ENCODE results near the gene IVL. TPM values are rescaled to one million over a fixed set of nuclear protein-coding genes. Genes with fewer than 3 reads are reported as not detected.
A peak's percentile ranks its signal among the peaks of the same experiment; 100 is the strongest.

Gene IVL
- polyA plus RNA-seq, 1 of the 3 experiments (the other 2 are of a cell fraction): 0.64 TPM

DNA sequence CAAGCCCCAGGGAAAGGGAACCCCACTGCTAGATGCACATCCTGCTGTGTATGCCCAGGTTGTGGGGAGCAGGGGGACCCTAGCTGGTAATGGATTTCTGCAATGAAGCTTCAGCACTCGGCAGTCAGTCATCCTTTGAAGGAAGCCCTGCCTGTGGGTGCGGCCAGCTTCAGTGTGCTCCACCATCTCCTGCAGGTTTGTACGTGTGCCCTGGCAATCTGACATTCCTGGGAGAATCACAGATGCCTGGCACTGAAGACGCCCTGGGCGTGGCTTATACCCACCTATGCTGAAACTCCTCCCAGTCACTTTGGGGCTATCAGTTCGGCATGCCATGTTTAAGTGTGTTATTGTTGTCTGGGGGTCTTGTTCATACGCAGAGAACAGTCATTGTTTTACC lies 45.4 kb downstream of the IVL start:
- H3F3A ChIP-seq (replicated peaks; ENCODE audit: insufficient read depth): no peaks in the 10 kb centered on the region
- POLR2A ChIA-PET: no interaction called here
- H4K20me1 ChIP-seq (ENCODE audit: insufficient read depth): no peaks in the 10 kb centered on the region
- H3K4me3 ChIP-seq (ENCODE audit: low read depth in 2 of 2, low read length in 1 of 2): no peak overlapping the region
- no peaks in the 10 kb centered on the region for H3K9me2 ChIP-seq
- H3K9ac ChIP-seq: no peak overlapping the region
- 2% methylated on average over 6 of the region's 7 CpGs for WGBS (ENCODE audit: low lambda C conversion rate)
- CTCF ChIA-PET: no interaction called here
- peaks cover 28% of the 10 kb centered on the region; the same call in 1 of the 2 replicates for H3K27me3 ChIP-seq (ENCODE audit: insufficient read depth)
- H2AFZ ChIP-seq (ENCODE audit: low read depth): no peak overlapping the region
- no peak overlapping the region for H3K27ac ChIP-seq (ENCODE audit: low read depth in 2 of 2, low read length in 1 of 2)
- no peak for DNase-seq
- H3K9me3 ChIP-seq: no peaks in the 10 kb centered on the region
- no peak for TF ChIP-seq GATA2 (CRISPR knock-in tag; IDR thresholded peaks at IDR 0.05)
- no peak for TF ChIP-seq MEF2A (IDR thresholded peaks at IDR 0.05; ENCODE audit: borderline replicate concordance, low read depth)
- TF ChIP-seq FOSL2 (IDR thresholded peaks at IDR 0.05; ENCODE audit: borderline replicate concordance, low read depth): no peak
- TF ChIP-seq RFX5 (IDR thresholded peaks at IDR 0.05; ENCODE audit: low read length): no peak
- TF ChIP-seq, protein P1, sequence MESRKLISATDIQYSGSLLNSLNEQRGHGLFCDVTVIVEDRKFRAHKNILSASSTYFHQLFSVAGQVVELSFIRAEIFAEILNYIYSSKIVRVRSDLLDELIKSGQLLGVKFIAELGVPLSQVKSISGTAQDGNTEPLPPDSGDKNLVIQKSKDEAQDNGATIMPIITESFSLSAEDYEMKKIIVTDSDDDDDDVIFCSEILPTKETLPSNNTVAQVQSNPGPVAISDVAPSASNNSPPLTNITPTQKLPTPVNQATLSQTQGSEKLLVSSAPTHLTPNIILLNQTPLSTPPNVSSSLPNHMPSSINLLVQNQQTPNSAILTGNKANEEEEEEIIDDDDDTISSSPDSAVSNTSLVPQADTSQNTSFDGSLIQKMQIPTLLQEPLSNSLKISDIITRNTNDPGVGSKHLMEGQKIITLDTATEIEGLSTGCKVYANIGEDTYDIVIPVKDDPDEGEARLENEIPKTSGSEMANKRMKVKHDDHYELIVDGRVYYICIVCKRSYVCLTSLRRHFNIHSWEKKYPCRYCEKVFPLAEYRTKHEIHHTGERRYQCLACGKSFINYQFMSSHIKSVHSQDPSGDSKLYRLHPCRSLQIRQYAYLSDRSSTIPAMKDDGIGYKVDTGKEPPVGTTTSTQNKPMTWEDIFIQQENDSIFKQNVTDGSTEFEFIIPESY (IDR thresholded peaks at IDR 0.05; ENCODE audit: borderline replicate concordance, low read depth): no peak
- H3K4me1 ChIP-seq (ENCODE audit: control insufficient read depth in 1 of 2, insufficient read depth in 2 of 2, low read depth in 1 of 2, low read length in 1 of 2): no peaks in the 10 kb centered on the region
- no peaks in the 10 kb centered on the region for H3K79me2 ChIP-seq (ENCODE audit: insufficient read depth)
- H3K36me3 ChIP-seq (replicated peaks in 1 of 2; ENCODE audit: control insufficient read depth in 1 of 2, insufficient read depth in 2 of 2, low read length in 1 of 2): no peaks in the 10 kb centered on the region
- no peak overlapping the region for H3K4me2 ChIP-seq

DNA sequence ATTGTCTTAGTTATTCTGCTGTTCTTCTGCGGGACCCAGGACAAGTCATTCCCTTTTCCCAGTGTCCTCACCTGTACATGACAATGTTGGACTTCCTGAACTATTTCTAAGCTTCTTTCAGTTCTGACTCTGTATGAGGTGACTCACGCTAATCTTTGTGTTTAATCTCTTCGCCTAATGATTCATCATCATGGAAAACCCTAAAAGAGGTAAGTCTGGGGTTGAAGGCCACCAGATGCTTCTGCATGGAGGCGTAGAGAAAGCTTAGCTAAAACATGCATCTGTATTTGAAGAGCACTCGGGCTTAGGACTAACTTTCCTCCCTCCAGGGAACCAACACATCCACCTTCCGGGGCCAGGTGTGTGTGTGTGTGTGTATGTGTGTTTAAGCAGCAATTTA lies 46.1 kb downstream of the IVL start:
- no peaks in the 10 kb centered on the region for H3K9me2 ChIP-seq
- ChIA-PET CTCF (interaction anchor here (0.8 kb wide), 1 partner anchor 11 kb away, joined by 3 read pairs; no protein-coding TSS in a partner anchor), POLR2A (no interaction called here)
- no peaks in the 10 kb centered on the region for H3K9me3 ChIP-seq
- no peak overlapping the region for H3K9ac ChIP-seq
- no peak overlapping the region for H3K4me3 ChIP-seq (ENCODE audit: low read depth in 2 of 2, low read length in 1 of 2)
- H4K20me1 ChIP-seq (ENCODE audit: insufficient read depth): no peaks in the 10 kb centered on the region
- DNase-seq: no peak
- H3K4me1 ChIP-seq (ENCODE audit: control insufficient read depth in 1 of 2, insufficient read depth in 2 of 2, low read depth in 1 of 2, low read length in 1 of 2): no peaks in the 10 kb centered on the region
- 0 out of 2 replicates have a peak, but pooled peaks have one; percentile 11 for TF ChIP-seq JUND (IDR thresholded peaks at IDR 0.05)
- no peak for TF ChIP-seq SMC3 (IDR thresholded peaks at IDR 0.05; ENCODE audit: low read depth, low read length)
- TF ChIP-seq FOXJ3 (CRISPR knock-in tag; IDR thresholded peaks at IDR 0.05): no peak
- no peak for TF ChIP-seq TAF1 (IDR thresholded peaks at IDR 0.05; ENCODE audit: borderline replicate concordance, low read depth, low read length)
- TF ChIP-seq, protein P2, sequence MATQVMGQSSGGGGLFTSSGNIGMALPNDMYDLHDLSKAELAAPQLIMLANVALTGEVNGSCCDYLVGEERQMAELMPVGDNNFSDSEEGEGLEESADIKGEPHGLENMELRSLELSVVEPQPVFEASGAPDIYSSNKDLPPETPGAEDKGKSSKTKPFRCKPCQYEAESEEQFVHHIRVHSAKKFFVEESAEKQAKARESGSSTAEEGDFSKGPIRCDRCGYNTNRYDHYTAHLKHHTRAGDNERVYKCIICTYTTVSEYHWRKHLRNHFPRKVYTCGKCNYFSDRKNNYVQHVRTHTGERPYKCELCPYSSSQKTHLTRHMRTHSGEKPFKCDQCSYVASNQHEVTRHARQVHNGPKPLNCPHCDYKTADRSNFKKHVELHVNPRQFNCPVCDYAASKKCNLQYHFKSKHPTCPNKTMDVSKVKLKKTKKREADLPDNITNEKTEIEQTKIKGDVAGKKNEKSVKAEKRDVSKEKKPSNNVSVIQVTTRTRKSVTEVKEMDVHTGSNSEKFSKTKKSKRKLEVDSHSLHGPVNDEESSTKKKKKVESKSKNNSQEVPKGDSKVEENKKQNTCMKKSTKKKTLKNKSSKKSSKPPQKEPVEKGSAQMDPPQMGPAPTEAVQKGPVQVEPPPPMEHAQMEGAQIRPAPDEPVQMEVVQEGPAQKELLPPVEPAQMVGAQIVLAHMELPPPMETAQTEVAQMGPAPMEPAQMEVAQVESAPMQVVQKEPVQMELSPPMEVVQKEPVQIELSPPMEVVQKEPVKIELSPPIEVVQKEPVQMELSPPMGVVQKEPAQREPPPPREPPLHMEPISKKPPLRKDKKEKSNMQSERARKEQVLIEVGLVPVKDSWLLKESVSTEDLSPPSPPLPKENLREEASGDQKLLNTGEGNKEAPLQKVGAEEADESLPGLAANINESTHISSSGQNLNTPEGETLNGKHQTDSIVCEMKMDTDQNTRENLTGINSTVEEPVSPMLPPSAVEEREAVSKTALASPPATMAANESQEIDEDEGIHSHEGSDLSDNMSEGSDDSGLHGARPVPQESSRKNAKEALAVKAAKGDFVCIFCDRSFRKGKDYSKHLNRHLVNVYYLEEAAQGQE (IDR thresholded peaks at IDR 0.05; ENCODE audit: low read depth, low read length): no peak
- no peak overlapping the region for H3K4me2 ChIP-seq
- peaks cover 22% of the 10 kb centered on the region; the same call in 1 of the 2 replicates for H3K27me3 ChIP-seq (ENCODE audit: insufficient read depth)
- H3K27ac ChIP-seq (ENCODE audit: low read depth in 2 of 2, low read length in 1 of 2): no peak overlapping the region
- H3K79me2 ChIP-seq (ENCODE audit: insufficient read depth): no peaks in the 10 kb centered on the region
- no peaks in the 10 kb centered on the region for H3F3A ChIP-seq (replicated peaks; ENCODE audit: insufficient read depth)
- H3K36me3 ChIP-seq (replicated peaks in 1 of 2; ENCODE audit: control insufficient read depth in 1 of 2, insufficient read depth in 2 of 2, low read length in 1 of 2): no peaks in the 10 kb centered on the region
- no peak overlapping the region for H2AFZ ChIP-seq (ENCODE audit: low read depth)
- 2% methylated on average over 6 of the region's 6 CpGs for WGBS (ENCODE audit: low lambda C conversion rate)
